ENCODE measurements around the gene GH2. TPM values are rescaled to one million over a fixed set of nuclear protein-coding genes. Genes with fewer than 3 reads are reported as not detected.

GH2 gene
- total RNA-seq, 1 donor from 2014 or later, result 4.1 TPM

Other genes with a start within 250 kb of the GH2 start
- gene LIMD2, start 181.8 kb downstream of the GH2 start, total RNA-seq (ENCODE audit: insufficient read depth, low replicate concordance), result 3.6 TPM
- gene STRADA, start 140.1 kb downstream of the GH2 start, total RNA-seq (ENCODE audit: insufficient read depth, low replicate concordance), result 10.6 TPM
- gene CCDC47, start 108.3 kb downstream of the GH2 start, total RNA-seq (ENCODE audit: insufficient read depth, low replicate concordance), result 58.5 TPM
- gene DDX42, start 107.8 kb downstream of the GH2 start, total RNA-seq (ENCODE audit: insufficient read depth, low replicate concordance), result 79.2 TPM
- gene PSMC5, start 54.5 kb downstream of the GH2 start, total RNA-seq (ENCODE audit: insufficient read depth, low replicate concordance), result 42.1 TPM
- 45.5 TPM for gene FTSJ3, start 54.3 kb downstream of the GH2 start, total RNA-seq (ENCODE audit: insufficient read depth, low replicate concordance)
- 103 TPM for gene SMARCD2, start 39.3 kb downstream of the GH2 start, total RNA-seq (ENCODE audit: insufficient read depth, low replicate concordance)
- 4.3 TPM for gene CSH2, start 8.3 kb downstream of the GH2 start, total RNA-seq (ENCODE audit: insufficient read depth, low replicate concordance)
- 0.72 TPM for gene CSH1, start 14.6 kb upstream of the GH2 start, total RNA-seq (ENCODE audit: insufficient read depth, low replicate concordance)
- 5.5 TPM for gene CSHL1, start 29.3 kb upstream of the GH2 start, total RNA-seq (ENCODE audit: insufficient read depth, low replicate concordance)
- not detected for gene GH1, start 36.9 kb upstream of the GH2 start, total RNA-seq (ENCODE audit: insufficient read depth, low replicate concordance)
- not detected for gene CD79B, start 50.4 kb upstream of the GH2 start, total RNA-seq (ENCODE audit: insufficient read depth, low replicate concordance)
- under 0.01 TPM for gene SCN4A, start 91.0 kb upstream of the GH2 start, total RNA-seq (ENCODE audit: insufficient read depth, low replicate concordance)
- not detected for gene PRR29, start 116.4 kb upstream of the GH2 start, total RNA-seq (ENCODE audit: insufficient read depth, low replicate concordance)
- 7.2 TPM for gene ICAM2, start 138.7 kb upstream of the GH2 start, total RNA-seq (ENCODE audit: insufficient read depth, low replicate concordance)
- gene ERN1, start 248.2 kb upstream of the GH2 start, total RNA-seq (ENCODE audit: insufficient read depth, low replicate concordance), result 17.8 TPM

Data from umbilical cord (tissue), 1 donor.